COR-L47 (cell line): ENCODE data around the gene ADAMTS16.

Source experiments
- DNase-seq: peaks from one replicate; lab custom pipeline; 2025; lab: John Stamatoyannopoulos, UW

The ADAMTS16 gene

GRCh38 chr5:5183189-5183699 lies 43.1 kb downstream of the ADAMTS16 start:
- DNase-seq: no peak

GRCh38 chr5:5183933-5184332 lies 43.8 kb downstream of the ADAMTS16 start:
- no peak for DNase-seq

- DNase-seq: no peak
Observed at GRCh38 chr5:5188376-5189050, 48.4 kb downstream of the ADAMTS16 start.

- DNase-seq: no peak
Observed at GRCh38 chr5:5189051-5189430, 48.9 kb downstream of the ADAMTS16 start.

GRCh38 chr5:5191906-5192305 lies 51.8 kb downstream of the ADAMTS16 start:
- DNase-seq: no peak

GRCh38 chr5:5192681-5193080 lies 52.6 kb downstream of the ADAMTS16 start:
- no peak for DNase-seq

GRCh38 chr5:5195128-5195918 lies 55.2 kb downstream of the ADAMTS16 start:
- DNase-seq: no peak

GRCh38 chr5:5198135-5198534 lies 58.0 kb downstream of the ADAMTS16 start:
- no peak for DNase-seq

- no peak for DNase-seq
Observed at GRCh38 chr5:5198815-5199214, 58.7 kb downstream of the ADAMTS16 start.

GRCh38 chr5:5199495-5199894 lies 59.4 kb downstream of the ADAMTS16 start:
- no peak for DNase-seq

- no peak for DNase-seq
Observed at GRCh38 chr5:5200133-5200532, 60.0 kb downstream of the ADAMTS16 start.

GRCh38 chr5:5202321-5202720 lies 62.2 kb downstream of the ADAMTS16 start:
- no peak for DNase-seq

- DNase-seq: no peak
Observed at GRCh38 chr5:5203451-5203850, 63.3 kb downstream of the ADAMTS16 start.

- no peak for DNase-seq
Observed at GRCh38 chr5:5207828-5208227, 67.7 kb downstream of the ADAMTS16 start.

GRCh38 chr5:5209089-5209488 lies 69.0 kb downstream of the ADAMTS16 start:
- DNase-seq: no peak

GRCh38 chr5:5209510-5210286 lies 69.6 kb downstream of the ADAMTS16 start:
- no peak for DNase-seq

- DNase-seq: no peak
Observed at GRCh38 chr5:5217371-5217770, 77.2 kb downstream of the ADAMTS16 start.

GRCh38 chr5:5218396-5218795 lies 78.3 kb downstream of the ADAMTS16 start:
- no peak for DNase-seq

- no peak for DNase-seq
Observed at GRCh38 chr5:5219541-5219940, 79.4 kb downstream of the ADAMTS16 start.

- no peak for DNase-seq
Observed at GRCh38 chr5:5220901-5221631, 80.9 kb downstream of the ADAMTS16 start.

- DNase-seq: no peak
Observed at GRCh38 chr5:5221724-5222123, 81.6 kb downstream of the ADAMTS16 start.

GRCh38 chr5:5231576-5231975 lies 91.4 kb downstream of the ADAMTS16 start:
- no peak for DNase-seq
